ENCODE data around the gene RHBDF2.

Gene RHBDF2
- total RNA-seq = 26.1 to 36.0 reads per million in 2 donors

GRCh38 chr17:76501018-76501826 lies at the start of gene RHBDF2:
Gene RHBDF2 (minus strand): TSS chr17:76501423. CDS start chr17:76481524, 19,899 bp downstream.
- peak; percentile 98 for DNase-seq

- DNase-seq = no peak
These were observed 48.3 kb upstream of the RHBDF2 start for GRCh38 chr17:76549539-76549938.

- no peak for DNase-seq
These were observed 47.9 kb upstream of the RHBDF2 start for GRCh38 chr17:76549215-76549518.

GRCh38 chr17:76548378-76549214 lies 47.4 kb upstream of the RHBDF2 start:
- no peak for DNase-seq

- no peak for DNase-seq
These were observed 46.5 kb upstream of the RHBDF2 start for GRCh38 chr17:76547642-76548202.

GRCh38 chr17:76547183-76547641 lies 46.0 kb upstream of the RHBDF2 start:
- peak; percentile 49 for DNase-seq

- no peak for DNase-seq
These were observed 45.4 kb upstream of the RHBDF2 start for GRCh38 chr17:76546556-76547182.

- DNase-seq = no peak
These were observed 44.8 kb upstream of the RHBDF2 start for GRCh38 chr17:76545918-76546555.

- no peak for DNase-seq
These were observed 43.5 kb upstream of the RHBDF2 start for GRCh38 chr17:76544546-76545365.

- DNase-seq = no peak
These were observed 42.8 kb upstream of the RHBDF2 start for GRCh38 chr17:76543826-76544545.

- no peak for DNase-seq
These were observed 42.2 kb upstream of the RHBDF2 start for GRCh38 chr17:76543482-76543825.

GRCh38 chr17:76542984-76543383 lies 41.8 kb upstream of the RHBDF2 start:
- DNase-seq = no peak

GRCh38 chr17:76542566-76542971 lies 41.3 kb upstream of the RHBDF2 start:
- no peak for DNase-seq

GRCh38 chr17:76541739-76542454 lies 40.7 kb upstream of the RHBDF2 start:
- DNase-seq = no peak

- DNase-seq = no peak
These were observed 39.4 kb upstream of the RHBDF2 start for GRCh38 chr17:76540381-76541300.

- DNase-seq = no peak
These were observed 38.5 kb upstream of the RHBDF2 start, which contains the start of gene PRCD for GRCh38 chr17:76539631-76540271. Gene PRCD (plus strand): TSS chr17:76540044. CDS start chr17:76540142, 98 bp downstream.

GRCh38 chr17:76538941-76539570 lies 37.8 kb upstream of the RHBDF2 start:
- no peak for DNase-seq

All from T-helper 9 cell (primary cell).